Gastroesophageal sphincter (tissue), 3 donors: ENCODE data around the gene GNA14.
"Not testable (repeated sequence)": the region's sequence is repeated elsewhere in the genome, so short reads cannot be mapped to it uniquely, and the experiment has no call there.

Experiments used
- CTCF ChIP-seq, 4 experiments: fragments of 200-600 bp in 2 of 4; fragments of 450-650 bp in 2 of 4; sonication (generic) in 1 of 4; IDR thresholded peaks; one replicate each; pipeline ENCODE4 v1.5.1; 2017 to 2019; ENCODE audit warnings: antibody characterized with exemption in 4 of 4, mild to moderate bottlenecking in 2 of 4, moderate library complexity in 2 of 4
- EP300 ChIP-seq: sonication (generic); formaldehyde crosslinking; IDR thresholded peaks from one replicate; pipeline ENCODE4 v1.6.1; 2017; ENCODE audit warnings: antibody characterized with exemption, mild to moderate bottlenecking
- POLR2A ChIP-seq, 2 donors: fragments of 450-650 bp; IDR thresholded peaks; one replicate each; pipeline ENCODE4 v1.6.1; 2017; ENCODE audit warnings: antibody characterized with exemption in 2 of 2, mild to moderate bottlenecking in 2 of 2, moderate library complexity in 1 of 2
- POLR2AphosphoS5 ChIP-seq: sonication (generic); formaldehyde crosslinking; IDR thresholded peaks from one replicate; pipeline ENCODE4 v1.6.1; 2017; ENCODE audit warnings: antibody characterized with exemption

DNA sequence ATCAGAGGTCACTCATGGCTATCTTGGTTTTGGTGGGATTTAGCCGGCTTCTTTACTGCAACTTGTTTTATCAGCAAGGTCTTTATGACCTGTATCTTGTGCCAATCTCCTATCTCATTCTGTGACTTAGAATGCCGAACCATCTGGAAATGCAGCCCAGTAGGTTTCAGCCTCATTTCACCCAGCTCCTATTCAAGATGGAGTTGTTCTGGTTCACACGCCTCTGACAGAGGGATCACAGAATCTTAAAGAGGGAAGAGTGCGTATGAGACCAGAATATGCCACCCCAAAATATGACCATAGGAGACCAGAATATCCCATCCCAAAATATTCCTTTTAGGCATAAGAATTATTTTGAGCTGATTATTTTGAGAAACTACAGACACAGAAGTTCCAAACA, 63.2 kb downstream of the GNA14 start:
- TF ChIP-seq CTCF (IDR thresholded peaks at IDR 0.05); EP300; POLR2AphosphoS5; POLR2A (IDR thresholded peaks at IDR 0.05): not testable (repeated sequence)
